ENCODE results near the gene RASA3. TPM values are rescaled to one million over a fixed set of nuclear protein-coding genes. Genes with fewer than 3 reads are reported as not detected.
A peak's percentile ranks its signal among the peaks of the same experiment; 100 is the strongest.

Gene RASA3
- total RNA-seq, 1 donor from 2014 or later = 29.9 TPM

- DNase-seq (ENCODE audit: low spot score) = peak; percentile 92
- peak overlapping the region; percentile 94 for H3K4me3 Mint-ChIP-seq (ENCODE audit: unreplicated experiment)
- H3K9me3 Mint-ChIP-seq (ENCODE audit: low read depth) = no peaks in the 10 kb centered on the region
- peaks cover 52% of the 10 kb centered on the region for H3K4me1 Mint-ChIP-seq (ENCODE audit: low read depth)
- no peaks in the 10 kb centered on the region for H3K27me3 Mint-ChIP-seq (ENCODE audit: low read depth)
- peak overlapping the region; percentile 98 for H3K27ac Mint-ChIP-seq (ENCODE audit: unreplicated experiment)
- TF ChIP-seq, protein P1, sequence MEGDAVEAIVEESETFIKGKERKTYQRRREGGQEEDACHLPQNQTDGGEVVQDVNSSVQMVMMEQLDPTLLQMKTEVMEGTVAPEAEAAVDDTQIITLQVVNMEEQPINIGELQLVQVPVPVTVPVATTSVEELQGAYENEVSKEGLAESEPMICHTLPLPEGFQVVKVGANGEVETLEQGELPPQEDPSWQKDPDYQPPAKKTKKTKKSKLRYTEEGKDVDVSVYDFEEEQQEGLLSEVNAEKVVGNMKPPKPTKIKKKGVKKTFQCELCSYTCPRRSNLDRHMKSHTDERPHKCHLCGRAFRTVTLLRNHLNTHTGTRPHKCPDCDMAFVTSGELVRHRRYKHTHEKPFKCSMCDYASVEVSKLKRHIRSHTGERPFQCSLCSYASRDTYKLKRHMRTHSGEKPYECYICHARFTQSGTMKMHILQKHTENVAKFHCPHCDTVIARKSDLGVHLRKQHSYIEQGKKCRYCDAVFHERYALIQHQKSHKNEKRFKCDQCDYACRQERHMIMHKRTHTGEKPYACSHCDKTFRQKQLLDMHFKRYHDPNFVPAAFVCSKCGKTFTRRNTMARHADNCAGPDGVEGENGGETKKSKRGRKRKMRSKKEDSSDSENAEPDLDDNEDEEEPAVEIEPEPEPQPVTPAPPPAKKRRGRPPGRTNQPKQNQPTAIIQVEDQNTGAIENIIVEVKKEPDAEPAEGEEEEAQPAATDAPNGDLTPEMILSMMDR (IDR thresholded peaks at IDR 0.05) = no peak
- no peaks in the 10 kb centered on the region for H3K36me3 Mint-ChIP-seq (ENCODE audit: low read depth)
Observed at GRCh38 chr13:114131583-114132418, 622 bp downstream of the RASA3 start.

- H3K27me3 Mint-ChIP-seq (ENCODE audit: low read depth) = no peaks in the 10 kb centered on the region
- DNase-seq (ENCODE audit: low spot score) = peak; percentile 88
- H3K36me3 Mint-ChIP-seq (ENCODE audit: low read depth) = no peaks in the 10 kb centered on the region
- peaks cover 60% of the 10 kb centered on the region for H3K4me1 Mint-ChIP-seq (ENCODE audit: low read depth)
- peak overlapping the region; percentile 98 for H3K27ac Mint-ChIP-seq (ENCODE audit: unreplicated experiment)
- peak overlapping the region; percentile 94 for H3K4me3 Mint-ChIP-seq (ENCODE audit: unreplicated experiment)
- TF ChIP-seq, protein P1 (IDR thresholded peaks at IDR 0.05) = no peak
- no peaks in the 10 kb centered on the region for H3K9me3 Mint-ChIP-seq (ENCODE audit: low read depth)
Observed at GRCh38 chr13:114130837-114131582, 1.4 kb downstream of the RASA3 start.

- Mint-ChIP-seq H3K9me3 (ENCODE audit: low read depth) (no peaks in the 10 kb centered on the region), H3K36me3 (ENCODE audit: low read depth) (no peaks in the 10 kb centered on the region), H3K27ac (ENCODE audit: unreplicated experiment) (peak overlapping the region; percentile 98), H3K27me3 (ENCODE audit: low read depth) (no peaks in the 10 kb centered on the region), H3K4me3 (ENCODE audit: unreplicated experiment) (peak overlapping the region; percentile 94), H3K4me1 (ENCODE audit: low read depth) (peaks cover 63% of the 10 kb centered on the region)
- TF ChIP-seq, protein P1 (IDR thresholded peaks at IDR 0.05) = no peak
- DNase-seq (ENCODE audit: low spot score) = peak; percentile 77
Observed at GRCh38 chr13:114130131-114130836, 2.1 kb downstream of the RASA3 start.

- Mint-ChIP-seq H3K4me1 (ENCODE audit: low read depth) (peaks cover 69% of the 10 kb centered on the region), H3K9me3 (ENCODE audit: low read depth) (no peaks in the 10 kb centered on the region), H3K27me3 (ENCODE audit: low read depth) (no peaks in the 10 kb centered on the region), H3K27ac (ENCODE audit: unreplicated experiment) (peak overlapping the region; percentile 98), H3K36me3 (ENCODE audit: low read depth) (peaks cover 2% of the 10 kb centered on the region), H3K4me3 (ENCODE audit: unreplicated experiment) (peak overlapping the region; percentile 94)
- no peak for DNase-seq (ENCODE audit: low spot score)
- TF ChIP-seq, protein P1 (IDR thresholded peaks at IDR 0.05) = no peak
Observed at GRCh38 chr13:114129649-114130062, 2.8 kb downstream of the RASA3 start.

Data from chondrocyte (in vitro differentiated cells).